Neural cell (in vitro differentiated cells): Measurements from ENCODE around the gene INPP5E. TPM values are rescaled to one million over a fixed set of nuclear protein-coding genes. Genes with fewer than 3 reads are reported as not detected.

ENCODE experiments used
- H2AFZ ChIP-seq: fragments of 200-600, 300-800 bp; sonication (generic), shearing (Covaris generic); 2 replicates; pipeline ENCODE4 v1.6.0; 2014; ENCODE audit warnings: low read depth, mild to moderate bottlenecking, antibody characterized with exemption, low read length, moderate library complexity
- H3F3A ChIP-seq: fragments of 200-600 bp; shearing (Covaris generic); 2 replicates; pipeline ENCODE4 v1.6.1; 2016; ENCODE audit warnings: mild to moderate bottlenecking, moderate library complexity, mixed read lengths, antibody characterized with exemption, low read length; ENCODE audit not compliant: insufficient read depth, poor library complexity, severe bottlenecking
- H3K27ac ChIP-seq: fragments of 200-600, 300-800 bp; sonication (generic), shearing (Covaris generic); 2 replicates; pipeline ENCODE4 v1.5.1; 2014; ENCODE audit warnings: mild to moderate bottlenecking, low read length, moderate library complexity
- H3K27me3 ChIP-seq: fragments of 300-800, 200-600 bp; sonication (generic), shearing (Covaris generic); 2 replicates; pipeline ENCODE4 v1.6.0; 2014; ENCODE audit warnings: mild to moderate bottlenecking, low read depth, low read length, moderate library complexity; ENCODE audit not compliant: insufficient read depth
- H3K36me3 ChIP-seq: fragments of 300-800, 200-600 bp; sonication (generic), shearing (Covaris generic); 2 replicates; pipeline ENCODE4 v1.5.1; 2014; ENCODE audit warnings: mild to moderate bottlenecking, antibody characterized with exemption, low read length, moderate library complexity; ENCODE audit not compliant: insufficient read depth
- H3K4me2 ChIP-seq: fragments of 300-800, 200-600 bp; sonication (generic), shearing (Covaris generic); 2 replicates; pipeline ENCODE4 v1.6.0; 2014; ENCODE audit warnings: mild to moderate bottlenecking, low read length
- H3K4me3 ChIP-seq: fragments of 300-800, 200-600 bp; sonication (generic), shearing (Covaris generic); 2 replicates; pipeline ENCODE4 v1.5.1; 2014; ENCODE audit warnings: mild to moderate bottlenecking, low read length, moderate library complexity
- H3K79me2 ChIP-seq: fragments of 200-600 bp; shearing (Covaris generic); replicated peaks from 2 replicates; pipeline ENCODE4 v1.6.0; 2014; ENCODE audit warnings: mild to moderate bottlenecking, low read length, moderate library complexity; ENCODE audit not compliant: insufficient read depth
- H3K9ac ChIP-seq: fragments of 300-800, 200-600 bp; sonication (generic), shearing (Covaris generic); 2 replicates; pipeline ENCODE4 v1.6.1; 2016; ENCODE audit warnings: mild to moderate bottlenecking, low read length, mixed read lengths
- H3K9me2 ChIP-seq: fragments of 200-600 bp; shearing (Covaris generic); 2 replicates; pipeline ENCODE4 v1.6.1; 2016; ENCODE audit warnings: mild to moderate bottlenecking, low read length, mixed read lengths; ENCODE audit not compliant: insufficient read depth
- H3K9me3 ChIP-seq: fragments of 200-600, 300-800 bp; sonication (generic), shearing (Covaris generic); 2 replicates; pipeline ENCODE4 v1.6.1; 2016; ENCODE audit warnings: mild to moderate bottlenecking, mixed run types, low read length, moderate library complexity, mixed read lengths
- H4K20me1 ChIP-seq: fragments of 200-600 bp; shearing (Covaris generic); 2 replicates; pipeline ENCODE4 v1.6.1; 2016; ENCODE audit warnings: mild to moderate bottlenecking, mixed run types; ENCODE audit not compliant: insufficient read depth
- CTCF ChIP-seq: fragments of 450-650 bp; IDR thresholded peaks from 2 replicates; pipeline ENCODE4 v1.5.1; 2014; ENCODE audit warnings: antibody characterized with exemption, mild to moderate bottlenecking, moderate library complexity; ENCODE audit not compliant: poor library complexity, severe bottlenecking
- EP300 ChIP-seq: fragments of 450-650 bp; conservative IDR thresholded peaks from 2 replicates; pipeline ENCODE4 v1.6.1; 2014; ENCODE audit warnings: antibody characterized with exemption, mild to moderate bottlenecking, moderate library complexity; ENCODE audit not compliant: poor library complexity, severe bottlenecking
- EZH2 ChIP-seq: fragments of 200-600, 300-800 bp; shearing (Covaris generic), sonication (generic); IDR thresholded peaks from 2 replicates; pipeline ENCODE4 v1.6.1; 2014; ENCODE audit warnings: antibody characterized with exemption, low read length, borderline replicate concordance, mild to moderate bottlenecking; ENCODE audit not compliant: insufficient read depth, poor library complexity, severe bottlenecking
- MXI1 ChIP-seq: fragments of 450-650 bp; conservative IDR thresholded peaks from 2 replicates; pipeline ENCODE4 v1.6.1; 2014; ENCODE audit warnings: antibody characterized with exemption, mild to moderate bottlenecking; ENCODE audit not compliant: poor library complexity, severe bottlenecking
- POLR2AphosphoS5 ChIP-seq: IDR thresholded peaks from 2 replicates; pipeline ENCODE4 v1.6.1; 2012
- RAD21 ChIP-seq: fragments of 450-650 bp; conservative IDR thresholded peaks from 2 replicates; pipeline ENCODE4 v1.6.1; 2014; ENCODE audit warnings: antibody characterized with exemption, mild to moderate bottlenecking, moderate library complexity
- REST ChIP-seq: IDR thresholded peaks from 2 replicates; pipeline ENCODE4 v1.6.1; 2012; ENCODE audit warnings: borderline replicate concordance
- SMC3 ChIP-seq: fragments of 450-650 bp; conservative IDR thresholded peaks from 2 replicates; pipeline ENCODE4 v1.6.1; 2014; ENCODE audit warnings: antibody characterized with exemption, mild to moderate bottlenecking, moderate library complexity; ENCODE audit not compliant: poor library complexity
- TAF1 ChIP-seq: IDR thresholded peaks from 2 replicates; pipeline ENCODE4 v1.6.1; 2012; ENCODE audit warnings: low read depth
- polyA plus RNA-seq: library from polyadenylated mRNA; depleted of rRNA; stranded (reverse); fragments of >200 nt; gene quantifications from 2 replicates; pipeline ENCODE4 v1.2.3, GENCODE V29; 2014

Gene INPP5E
- polyA plus RNA-seq, 1 donor from 2014 or later, result 17.9 TPM

GRCh38 chr9:136464241-136464640 lies 24.6 kb upstream of the INPP5E start:
- no peaks in the 10 kb centered on the region for H3K79me2 ChIP-seq
- H3K4me3 ChIP-seq, result no peak overlapping the region
- H3K27me3 ChIP-seq, result no peaks in the 10 kb centered on the region
- H3F3A ChIP-seq, result no peaks in the 10 kb centered on the region
- H3K9ac ChIP-seq, result no peak overlapping the region
- H3K4me2 ChIP-seq, result no peak overlapping the region
- no peaks in the 10 kb centered on the region for H3K9me3 ChIP-seq
- no peaks in the 10 kb centered on the region for H3K9me2 ChIP-seq
- H4K20me1 ChIP-seq, result no peaks in the 10 kb centered on the region
- no peak overlapping the region for H2AFZ ChIP-seq
- H3K36me3 ChIP-seq, result peaks cover 4% of the 10 kb centered on the region
- no peak for TF ChIP-seq TAF1
- no peak for TF ChIP-seq RAD21
- no peak overlapping the region for H3K27ac ChIP-seq

GRCh38 chr9:136463578-136463977 lies 23.9 kb upstream of the INPP5E start:
- no peak overlapping the region for H3K4me3 ChIP-seq
- H3K9me3 ChIP-seq, result no peaks in the 10 kb centered on the region
- peaks cover 4% of the 10 kb centered on the region for H3K36me3 ChIP-seq
- no peaks in the 10 kb centered on the region for H3F3A ChIP-seq
- TF ChIP-seq POLR2AphosphoS5, result no peak
- TF ChIP-seq SMC3, result no peak
- no peak for TF ChIP-seq EZH2
- TF ChIP-seq CTCF, result no peak
- TF ChIP-seq TAF1, result no peak
- no peaks in the 10 kb centered on the region for H3K27me3 ChIP-seq
- no peaks in the 10 kb centered on the region for H3K79me2 ChIP-seq
- H3K9ac ChIP-seq, result no peak overlapping the region
- H3K27ac ChIP-seq, result no peak overlapping the region
- no peak overlapping the region for H2AFZ ChIP-seq
- no peaks in the 10 kb centered on the region for H3K9me2 ChIP-seq
- H4K20me1 ChIP-seq, result no peaks in the 10 kb centered on the region
- no peak overlapping the region for H3K4me2 ChIP-seq

- Histone ChIP-seq H3K9me3 (no peaks in the 10 kb centered on the region), H3K9ac (no peak overlapping the region), H2AFZ (no peak overlapping the region), H3K36me3 (peaks cover under 1% of the 10 kb centered on the region), H4K20me1 (no peaks in the 10 kb centered on the region), H3K27me3 (no peaks in the 10 kb centered on the region), H3F3A (no peaks in the 10 kb centered on the region), H3K9me2 (no peaks in the 10 kb centered on the region), H3K4me3 (no peak overlapping the region), H3K27ac (no peak overlapping the region), H3K79me2 (no peaks in the 10 kb centered on the region), H3K4me2 (no peak overlapping the region)
- TF ChIP-seq REST, result no peak
- TF ChIP-seq POLR2AphosphoS5, result no peak
- no peak for TF ChIP-seq CTCF
- no peak for TF ChIP-seq RAD21
- no peak for TF ChIP-seq MXI1
- no peak for TF ChIP-seq EZH2
- TF ChIP-seq EP300, result no peak
- no peak for TF ChIP-seq SMC3
- TF ChIP-seq TAF1, result no peak
Observed at GRCh38 chr9:136462664-136463063, 23.0 kb upstream of the INPP5E start.
